ENCODE results near the gene IQUB.
"Not testable (repeated sequence)": the region's sequence is repeated elsewhere in the genome, so short reads cannot be mapped to it uniquely, and the experiment has no call there.

Gene IQUB

GRCh38 chr7:123534383-123535260 is at the start of gene IQUB:
Gene IQUB (minus strand): TSS chr7:123534595. CDS start chr7:123512340, 22,255 bp downstream.
- peak; percentile 84 to 99 (median 97) for DNase-seq

GRCh38 chr7:123583821-123584220 is 49.4 kb upstream of the IQUB start:
- DNase-seq: no peak

GRCh38 chr7:123581162-123581459 is 46.7 kb upstream of the IQUB start:
- no peak for DNase-seq

- DNase-seq: peak in 2 of 58 donors; percentile 0 to 1
Observed at GRCh38 chr7:123580406-123581161, 46.2 kb upstream of the IQUB start.

GRCh38 chr7:123579416-123579815 is 45.0 kb upstream of the IQUB start:
- no peak for DNase-seq

- DNase-seq: no peak
Observed at GRCh38 chr7:123573896-123574467, 39.6 kb upstream of the IQUB start.

GRCh38 chr7:123573341-123573740 is 38.9 kb upstream of the IQUB start:
- DNase-seq: no peak

GRCh38 chr7:123571684-123572083 is 37.3 kb upstream of the IQUB start:
- no peak for DNase-seq

GRCh38 chr7:123571187-123571586 is 36.8 kb upstream of the IQUB start:
- no peak for DNase-seq

- DNase-seq: no peak
Observed at GRCh38 chr7:123570390-123571182, 36.2 kb upstream of the IQUB start.

- DNase-seq: no peak
Observed at GRCh38 chr7:123569352-123570010, 35.1 kb upstream of the IQUB start.

- DNase-seq: no peak
Observed at GRCh38 chr7:123562121-123562520, 27.7 kb upstream of the IQUB start.

GRCh38 chr7:123558289-123558874 is 24.0 kb upstream of the IQUB start:
- no peak for DNase-seq

GRCh38 chr7:123557398-123558288 is 23.2 kb upstream of the IQUB start, which contains the start of gene NDUFA5:
Gene NDUFA5 (minus strand): TSS chr7:123557818. CDS start chr7:123557795, 23 bp downstream.
- DNase-seq: peak; percentile 48 to 99 (median 96)

GRCh38 chr7:123557016-123557397 is 22.6 kb upstream of the IQUB start:
- DNase-seq: no peak

GRCh38 chr7:123555484-123555883 is 21.1 kb upstream of the IQUB start:
- no peak for DNase-seq

- no peak for DNase-seq
Observed at GRCh38 chr7:123553159-123553558, 18.8 kb upstream of the IQUB start.

GRCh38 chr7:123552641-123553040 is 18.2 kb upstream of the IQUB start:
- no peak for DNase-seq

GRCh38 chr7:123552134-123552533 is 17.7 kb upstream of the IQUB start:
- DNase-seq: not testable (repeated sequence)

All from anterior cingulate cortex (tissue), 58 donors.